ENCODE measurements around the gene NDUFAF2. TPM values are rescaled to one million over a fixed set of nuclear protein-coding genes. Genes with fewer than 3 reads are reported as not detected.
A peak's percentile ranks its signal among the peaks of the same experiment; 100 is the strongest.

The NDUFAF2 gene
- total and polyA plus RNA-seq, 2 of the 13 experiments (the other 11 are each of a cell fraction or from before 2014, with no cell fraction given): 34.0 to 78.4 TPM

DNA sequence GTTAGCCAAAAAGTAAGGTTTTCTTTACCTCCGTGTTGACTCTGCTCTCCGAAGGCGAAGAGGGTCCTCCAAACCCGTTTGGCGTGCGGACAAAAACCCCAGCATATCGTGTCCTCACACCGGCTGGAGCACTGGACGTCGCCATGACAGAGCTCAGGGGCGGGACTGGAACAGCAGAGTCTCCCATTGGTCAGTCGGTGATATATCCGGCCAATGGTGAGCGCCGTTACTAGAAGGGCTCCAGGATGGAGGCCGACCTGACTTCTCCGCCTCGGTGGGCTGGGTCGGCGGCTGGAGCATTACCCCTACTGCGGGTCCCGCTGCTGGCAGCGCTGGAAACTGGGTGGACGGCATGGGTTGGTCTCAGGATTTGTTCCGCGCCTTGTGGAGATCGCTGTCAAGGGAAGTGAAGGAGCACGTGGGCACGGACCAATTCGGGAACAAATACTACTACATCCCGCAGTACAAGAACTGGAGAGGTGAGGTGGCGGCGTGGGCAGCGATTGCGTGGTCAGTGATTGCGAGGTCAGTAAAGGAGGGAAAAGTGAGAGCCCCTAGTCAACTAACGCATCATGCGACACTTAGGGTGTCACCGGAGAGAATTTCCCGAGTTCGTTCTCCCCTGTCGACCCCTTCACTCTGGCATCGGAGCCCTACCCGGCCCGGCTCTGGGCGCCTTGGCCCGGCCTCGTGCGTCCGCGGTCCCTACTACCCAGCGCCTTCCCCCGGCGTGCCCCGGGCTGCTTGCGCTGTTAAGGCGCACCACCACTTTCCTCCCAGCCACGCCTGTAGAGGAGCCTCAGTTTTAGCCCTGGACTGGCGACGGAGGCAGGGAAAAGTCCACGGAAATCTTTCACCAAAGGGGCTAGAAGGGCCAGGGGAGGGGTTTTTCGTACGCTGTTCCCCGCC is at the start of gene NDUFAF2, which contains the start of gene ERCC8 (continued):
- TF ChIP-seq, protein P1, sequence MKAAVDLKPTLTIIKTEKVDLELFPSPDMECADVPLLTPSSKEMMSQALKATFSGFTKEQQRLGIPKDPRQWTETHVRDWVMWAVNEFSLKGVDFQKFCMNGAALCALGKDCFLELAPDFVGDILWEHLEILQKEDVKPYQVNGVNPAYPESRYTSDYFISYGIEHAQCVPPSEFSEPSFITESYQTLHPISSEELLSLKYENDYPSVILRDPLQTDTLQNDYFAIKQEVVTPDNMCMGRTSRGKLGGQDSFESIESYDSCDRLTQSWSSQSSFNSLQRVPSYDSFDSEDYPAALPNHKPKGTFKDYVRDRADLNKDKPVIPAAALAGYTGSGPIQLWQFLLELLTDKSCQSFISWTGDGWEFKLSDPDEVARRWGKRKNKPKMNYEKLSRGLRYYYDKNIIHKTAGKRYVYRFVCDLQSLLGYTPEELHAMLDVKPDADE (CRISPR knock-in tag; IDR thresholded peaks at IDR 0.05): no peak
- TF ChIP-seq MATR3 (CRISPR knock-in tag; IDR thresholded peaks at IDR 0.05) (no peak), ZNF816 (CRISPR knock-in tag; IDR thresholded peaks at IDR 0.05; ENCODE audit: borderline replicate concordance) (no peak), NFKBIZ (CRISPR knock-in tag; IDR thresholded peaks at IDR 0.05) (no peak), SATB2 (CRISPR knock-in tag; IDR thresholded peaks at IDR 0.05) (no peak), SALL1 (CRISPR knock-in tag; IDR thresholded peaks at IDR 0.05) (peak; percentile 53), ZNF660 (CRISPR knock-in tag; IDR thresholded peaks at IDR 0.05; ENCODE audit: borderline replicate concordance, low read depth) (no peak), KDM1A (CRISPR knock-in tag; IDR thresholded peaks at IDR 0.05) (no peak), ZNF598 (CRISPR knock-in tag; IDR thresholded peaks at IDR 0.05; ENCODE audit: borderline replicate concordance) (peak; percentile 65), ZNF333 (CRISPR knock-in tag; IDR thresholded peaks at IDR 0.05; ENCODE audit: borderline replicate concordance) (no peak), TP53 (CRISPR knock-in tag; conservative IDR thresholded peaks at IDR 0.05) (no peak), NFE2L2 (IDR thresholded peaks at IDR 0.05; ENCODE audit: low read length) (no peak), BCL6 (CRISPR knock-in tag; IDR thresholded peaks at IDR 0.05) (no peak), ZNF839 (CRISPR knock-in tag; IDR thresholded peaks at IDR 0.05; ENCODE audit: borderline replicate concordance) (no peak), ZNF329 (CRISPR knock-in tag; IDR thresholded peaks at IDR 0.05; ENCODE audit: low read depth) (no peak), PAWR (CRISPR knock-in tag; IDR thresholded peaks at IDR 0.05; ENCODE audit: borderline replicate concordance) (no peak)
- TF ChIP-seq, protein P2, sequence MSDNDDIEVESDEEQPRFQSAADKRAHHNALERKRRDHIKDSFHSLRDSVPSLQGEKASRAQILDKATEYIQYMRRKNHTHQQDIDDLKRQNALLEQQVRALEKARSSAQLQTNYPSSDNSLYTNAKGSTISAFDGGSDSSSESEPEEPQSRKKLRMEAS (IDR thresholded peaks at IDR 0.05): peak; percentile 72
- TF ChIP-seq, protein P3, sequence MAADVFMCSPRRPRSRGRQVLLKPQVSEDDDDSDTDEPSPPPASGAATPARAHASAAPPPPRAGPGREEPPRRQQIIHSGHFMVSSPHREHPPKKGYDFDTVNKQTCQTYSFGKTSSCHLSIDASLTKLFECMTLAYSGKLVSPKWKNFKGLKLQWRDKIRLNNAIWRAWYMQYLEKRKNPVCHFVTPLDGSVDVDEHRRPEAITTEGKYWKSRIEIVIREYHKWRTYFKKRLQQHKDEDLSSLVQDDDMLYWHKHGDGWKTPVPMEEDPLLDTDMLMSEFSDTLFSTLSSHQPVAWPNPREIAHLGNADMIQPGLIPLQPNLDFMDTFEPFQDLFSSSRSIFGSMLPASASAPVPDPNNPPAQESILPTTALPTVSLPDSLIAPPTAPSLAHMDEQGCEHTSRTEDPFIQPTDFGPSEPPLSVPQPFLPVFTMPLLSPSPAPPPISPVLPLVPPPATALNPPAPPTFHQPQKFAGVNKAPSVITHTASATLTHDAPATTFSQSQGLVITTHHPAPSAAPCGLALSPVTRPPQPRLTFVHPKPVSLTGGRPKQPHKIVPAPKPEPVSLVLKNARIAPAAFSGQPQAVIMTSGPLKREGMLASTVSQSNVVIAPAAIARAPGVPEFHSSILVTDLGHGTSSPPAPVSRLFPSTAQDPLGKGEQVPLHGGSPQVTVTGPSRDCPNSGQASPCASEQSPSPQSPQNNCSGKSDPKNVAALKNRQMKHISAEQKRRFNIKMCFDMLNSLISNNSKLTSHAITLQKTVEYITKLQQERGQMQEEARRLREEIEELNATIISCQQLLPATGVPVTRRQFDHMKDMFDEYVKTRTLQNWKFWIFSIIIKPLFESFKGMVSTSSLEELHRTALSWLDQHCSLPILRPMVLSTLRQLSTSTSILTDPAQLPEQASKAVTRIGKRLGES (CRISPR knock-in tag; IDR thresholded peaks at IDR 0.05; ENCODE audit: borderline replicate concordance): no peak
- TF ChIP-seq, protein P4, sequence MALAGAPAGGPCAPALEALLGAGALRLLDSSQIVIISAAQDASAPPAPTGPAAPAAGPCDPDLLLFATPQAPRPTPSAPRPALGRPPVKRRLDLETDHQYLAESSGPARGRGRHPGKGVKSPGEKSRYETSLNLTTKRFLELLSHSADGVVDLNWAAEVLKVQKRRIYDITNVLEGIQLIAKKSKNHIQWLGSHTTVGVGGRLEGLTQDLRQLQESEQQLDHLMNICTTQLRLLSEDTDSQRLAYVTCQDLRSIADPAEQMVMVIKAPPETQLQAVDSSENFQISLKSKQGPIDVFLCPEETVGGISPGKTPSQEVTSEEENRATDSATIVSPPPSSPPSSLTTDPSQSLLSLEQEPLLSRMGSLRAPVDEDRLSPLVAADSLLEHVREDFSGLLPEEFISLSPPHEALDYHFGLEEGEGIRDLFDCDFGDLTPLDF (CRISPR knock-in tag; IDR thresholded peaks at IDR 0.05): peak; percentile 54; the same call in 1 of the 2 replicates
- TF ChIP-seq, protein P5, sequence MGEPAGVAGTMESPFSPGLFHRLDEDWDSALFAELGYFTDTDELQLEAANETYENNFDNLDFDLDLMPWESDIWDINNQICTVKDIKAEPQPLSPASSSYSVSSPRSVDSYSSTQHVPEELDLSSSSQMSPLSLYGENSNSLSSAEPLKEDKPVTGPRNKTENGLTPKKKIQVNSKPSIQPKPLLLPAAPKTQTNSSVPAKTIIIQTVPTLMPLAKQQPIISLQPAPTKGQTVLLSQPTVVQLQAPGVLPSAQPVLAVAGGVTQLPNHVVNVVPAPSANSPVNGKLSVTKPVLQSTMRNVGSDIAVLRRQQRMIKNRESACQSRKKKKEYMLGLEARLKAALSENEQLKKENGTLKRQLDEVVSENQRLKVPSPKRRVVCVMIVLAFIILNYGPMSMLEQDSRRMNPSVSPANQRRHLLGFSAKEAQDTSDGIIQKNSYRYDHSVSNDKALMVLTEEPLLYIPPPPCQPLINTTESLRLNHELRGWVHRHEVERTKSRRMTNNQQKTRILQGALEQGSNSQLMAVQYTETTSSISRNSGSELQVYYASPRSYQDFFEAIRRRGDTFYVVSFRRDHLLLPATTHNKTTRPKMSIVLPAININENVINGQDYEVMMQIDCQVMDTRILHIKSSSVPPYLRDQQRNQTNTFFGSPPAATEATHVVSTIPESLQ (CRISPR knock-in tag; conservative IDR thresholded peaks at IDR 0.05): no peak
- TF ChIP-seq, protein P6, sequence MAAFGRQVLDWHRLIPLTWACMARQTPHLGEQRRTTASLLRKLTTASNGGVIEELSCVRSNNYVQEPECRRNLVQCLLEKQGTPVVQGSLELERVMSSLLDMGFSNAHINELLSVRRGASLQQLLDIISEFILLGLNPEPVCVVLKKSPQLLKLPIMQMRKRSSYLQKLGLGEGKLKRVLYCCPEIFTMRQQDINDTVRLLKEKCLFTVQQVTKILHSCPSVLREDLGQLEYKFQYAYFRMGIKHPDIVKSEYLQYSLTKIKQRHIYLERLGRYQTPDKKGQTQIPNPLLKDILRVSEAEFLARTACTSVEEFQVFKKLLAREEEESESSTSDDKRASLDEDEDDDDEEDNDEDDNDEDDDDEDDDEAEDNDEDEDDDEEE (CRISPR knock-in tag; IDR thresholded peaks at IDR 0.05): 0 out of 2 replicates have a peak, but pooled peaks have one; percentile 65
